Measurements from ENCODE around the gene RPL5. TPM values are rescaled to one million over a fixed set of nuclear protein-coding genes. Genes with fewer than 3 reads are reported as not detected.

Gene RPL5
- total and polyA plus RNA-seq, 2 of the 8 experiments (the other 6 are each of a cell fraction or from before 2014, with no cell fraction given): 1,506 to 2,034 TPM

- 100% methylated on average over 1 of the region's 1 CpG; no CpG with 5 or more reads in 1 of the 2 experiments for WGBS, 2 experiments (ENCODE audit: extremely low coverage in 1 of 2, insufficient coverage in 1 of 2, insufficient read length in 1 of 2, insufficient replicate concordance in 2 of 2, low coverage in 1 of 2, low lambda C conversion rate in 2 of 2, missing lambda C conversion rate in 1 of 2)
- no peak overlapping the region for H3K9ac ChIP-seq (replicated peaks in 1 of 4; ENCODE audit: extremely low read depth in 1 of 4, low read depth in 3 of 4, low read length in 3 of 4)
- H3K9me3 ChIP-seq (ENCODE audit: insufficient read depth in 2 of 2, low read depth in 1 of 2, low read length in 1 of 2): no peaks in the 10 kb centered on the region
- H2BK15ac ChIP-seq (ENCODE audit: low read length): no peak overlapping the region
- H4K20me1 ChIP-seq (replicated peaks in 1 of 2; ENCODE audit: control insufficient read depth in 1 of 2, insufficient read depth in 2 of 2, low read length in 2 of 2): no peaks in the 10 kb centered on the region
- no peak overlapping the region for H3K27ac ChIP-seq (ENCODE audit: low read depth, low read length)
- no peaks in the 10 kb centered on the region for H3K23me2 ChIP-seq (ENCODE audit: low read depth, low read length)
- H3K36me3 ChIP-seq (ENCODE audit: control insufficient read depth in 2 of 4, insufficient read depth in 4 of 4, low read length in 3 of 4): no peaks in the 10 kb centered on the region
- no peaks in the 10 kb centered on the region; a peak in 2 of 7 replicates for H3K4me1 ChIP-seq (replicated peaks in 1 of 4; ENCODE audit: control insufficient read depth in 3 of 4, insufficient read depth in 4 of 4, low read length in 3 of 4)
- no peak overlapping the region for H2AK5ac ChIP-seq (ENCODE audit: low read depth, low read length)
- no peak overlapping the region for H3K4ac ChIP-seq (replicated peaks; ENCODE audit: insufficient read length, low read depth, low read length)
- H2BK120ac ChIP-seq (replicated peaks; ENCODE audit: low read depth, low read length): no peak overlapping the region
- H2BK20ac ChIP-seq (ENCODE audit: low read length): no peak overlapping the region
- H4K91ac ChIP-seq (replicated peaks; ENCODE audit: insufficient read length, low read length): no peak overlapping the region
- no peaks in the 10 kb centered on the region for H3K79me1 ChIP-seq (ENCODE audit: low read depth, low read length)
- H4K5ac ChIP-seq (ENCODE audit: insufficient read length, low read depth, low read length): no peak overlapping the region
- DNase-seq (ENCODE audit: low read depth in 1 of 2, low spot score in 2 of 2): no peak
- H2AFZ ChIP-seq (ENCODE audit: low read length): no peak overlapping the region
- H2BK12ac ChIP-seq (ENCODE audit: low read depth, low read length): no peak overlapping the region
- H3K27me3 ChIP-seq (replicated peaks in 1 of 4; ENCODE audit: control insufficient read depth in 3 of 4, extremely low read depth in 1 of 4, insufficient read depth in 3 of 4, low read length in 3 of 4): no peaks in the 10 kb centered on the region
- H3K4me3 ChIP-seq (ENCODE audit: extremely low read depth in 1 of 4, insufficient read depth in 2 of 4, low read depth in 3 of 4, low read length in 4 of 4): no peak overlapping the region
- CTCF ChIA-PET (ENCODE audit: partially characterized antibody): interaction anchor here (0.6 to 3.1 kb wide), 6 partner anchors 12 to 112 kb away, joined by 3 to 21 read pairs (median 4); partner anchors contain the start of gene RPL5
- no peak overlapping the region for H3K18ac ChIP-seq (ENCODE audit: extremely low read depth, low read length)
- POLR2A ChIA-PET (ENCODE audit: partially characterized antibody): no interaction called here
- no peaks in the 10 kb centered on the region for H3K79me2 ChIP-seq (ENCODE audit: control insufficient read depth in 1 of 2, insufficient read depth in 2 of 2, low read length in 2 of 2)
- TF ChIP-seq HDAC6 (IDR thresholded peaks at IDR 0.05; ENCODE audit: low read depth, low read length): no peak
- no peak overlapping the region for H2BK5ac ChIP-seq (ENCODE audit: low read depth, low read length)
- H3K56ac ChIP-seq (replicated peaks; ENCODE audit: insufficient read length, low read depth, low read length): no peak overlapping the region
- no peak overlapping the region for H4K8ac ChIP-seq (ENCODE audit: extremely low read depth, insufficient read depth, low read length)
- FAIRE-seq: no peak
- H3K4me2 ChIP-seq (ENCODE audit: insufficient read depth in 1 of 2, low read depth in 2 of 2, low read length in 2 of 2): no peak overlapping the region
- no peak overlapping the region for H3K23ac ChIP-seq (ENCODE audit: insufficient read length)
- no peak overlapping the region for H3K14ac ChIP-seq (ENCODE audit: insufficient read length)
These were observed 51.0 kb downstream of the RPL5 start for GRCh38 chr1:92882819-92883218.
